ENCODE data around the gene RNF168. TPM values are rescaled to one million over a fixed set of nuclear protein-coding genes. Genes with fewer than 3 reads are reported as not detected.
A peak's percentile ranks its signal among the peaks of the same experiment; 100 is the strongest.

Gene RNF168
- total and polyA plus RNA-seq, 2 of the 4 experiments (the other 2 are of a cell fraction): 2.5 to 15.2 TPM

DNA sequence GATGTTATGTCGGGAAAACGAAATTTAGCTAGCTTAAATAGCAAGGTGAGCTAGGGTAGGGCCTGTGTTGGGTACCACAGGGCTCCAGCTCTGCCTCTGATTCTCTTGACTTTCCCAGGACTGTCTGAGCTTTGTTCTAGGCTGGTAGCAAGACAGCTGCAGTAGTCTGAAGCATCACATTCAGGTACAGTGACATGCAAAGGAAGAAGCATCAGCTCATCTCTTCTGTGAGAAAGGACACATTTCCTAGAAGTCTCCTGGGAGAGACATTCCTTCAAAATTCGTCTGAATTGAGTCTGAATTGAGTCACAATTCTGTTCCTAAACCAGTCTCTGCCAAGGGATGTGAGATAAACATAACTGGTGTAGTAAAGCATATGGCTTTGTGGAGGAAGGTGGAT is 62.9 kb downstream of the RNF168 start:
- in situ Hi-C loops (cut with MboI; ENCODE audit: low sequenced_read_pairs) (no loop called here), dilution Hi-C loops (cut with HindIII; ENCODE audit: low sequenced_read_pairs, unreplicated experiment) (no loop called here), intact Hi-C loops (cut with micrococcal nuclease) (no loop called here)
- Histone ChIP-seq H2AFZ (replicated peaks; ENCODE audit: low read length, poor library complexity) (no peak overlapping the region), H3K36me3 (ENCODE audit: control insufficient read depth, insufficient read depth, low read length) (no peaks in the 10 kb centered on the region), H3K56ac (ENCODE audit: extremely low read depth, insufficient read depth, low read length) (no peak overlapping the region), H2BK120ac (ENCODE audit: low read depth, low read length) (no peak overlapping the region), H3K9me3 (ENCODE audit: control insufficient read depth, insufficient read depth, low read length) (no peaks in the 10 kb centered on the region), H4K8ac (ENCODE audit: low read depth in 2 of 2, low read length in 2 of 2) (no peak overlapping the region), H3K27me3 (ENCODE audit: control insufficient read depth, insufficient read depth, low read length) (no peaks in the 10 kb centered on the region), H3K4ac (ENCODE audit: low read depth, low read length) (no peak overlapping the region), H3K14ac (replicated peaks; ENCODE audit: low read depth, low read length) (no peak overlapping the region), H3K4me1 (ENCODE audit: control insufficient read depth, insufficient read depth, low read length) (no peaks in the 10 kb centered on the region; the same call in 1 of the 2 replicates), H2AK9ac (replicated peaks; ENCODE audit: low read depth, low read length, poor library complexity) (no peak overlapping the region), H4K20me1 (ENCODE audit: insufficient read depth, low read length) (no peaks in the 10 kb centered on the region), H3K27ac (ENCODE audit: insufficient read depth, low read length) (no peak overlapping the region), H3K4me2 (ENCODE audit: low read depth, low read length) (no peak overlapping the region), H2BK15ac (ENCODE audit: low read depth, low read length) (no peak overlapping the region), H4K5ac (ENCODE audit: low read depth, low read length) (no peak overlapping the region), H3K9ac (ENCODE audit: low read depth, low read length) (no peak overlapping the region), H2BK20ac (ENCODE audit: low read depth, low read length) (no peak overlapping the region), H4K91ac (ENCODE audit: insufficient read depth, low read depth, low read length) (no peak overlapping the region), H2AK5ac (ENCODE audit: low read depth, low read length) (peak overlapping the region; percentile 37; the same call in 1 of the 2 replicates), H3K79me1 (ENCODE audit: low read depth in 1 of 2, low read length in 2 of 2) (no peaks in the 10 kb centered on the region), H3K18ac (ENCODE audit: low read depth, low read length) (no peak overlapping the region), H3K4me3 (ENCODE audit: insufficient read depth, low read depth, low read length) (no peak overlapping the region), H2BK5ac (ENCODE audit: low read depth, low read length, poor library complexity, severe bottlenecking) (no peak overlapping the region), H3K9me1 (ENCODE audit: insufficient read depth, low read length) (peaks cover 7% of the 10 kb centered on the region), H3K23ac (ENCODE audit: low read depth, low read length) (no peak overlapping the region; the same call in 1 of the 2 replicates)
- peak; percentile 36; the same call in 1 of the 2 replicates for ATAC-seq (ENCODE audit: low read depth)
- CTCF ChIA-PET: interaction anchor here (0.5 to 0.6 kb wide), 3 partner anchors 18 to 67 kb away, joined by 3 to 4 read pairs (median 4); no protein-coding TSS in a partner anchor
- POLR2A ChIA-PET (ENCODE audit: unreplicated experiment): no interaction called here
- no CpG with 5 or more reads among the region's 3 CpGs for WGBS, 2 experiments (ENCODE audit: extremely low coverage in 2 of 2, insufficient read length in 1 of 2)
- peak; percentile 36 for DNase-seq
- TF ChIP-seq RAD21 (IDR thresholded peaks at IDR 0.05; ENCODE audit: low read length) (no peak), SMC3 (IDR thresholded peaks at IDR 0.05; ENCODE audit: low read depth, low read length) (no peak), RCOR1 (IDR thresholded peaks at IDR 0.05; ENCODE audit: insufficient replicate concordance, low read length) (no peak), FOS (IDR thresholded peaks at IDR 0.05; ENCODE audit: low read depth, low read length) (no peak), NFE2L2 (IDR thresholded peaks at IDR 0.05; ENCODE audit: low read depth, low read length) (no peak), BHLHE40 (IDR thresholded peaks at IDR 0.05; ENCODE audit: low read depth, low read length) (no peak), CEBPB (IDR thresholded peaks at IDR 0.05; ENCODE audit: low read depth, low read length) (no peak), MAZ (IDR thresholded peaks at IDR 0.05; ENCODE audit: borderline replicate concordance, low read depth, low read length) (no peak), CHD1 (IDR thresholded peaks at IDR 0.05; ENCODE audit: low read depth, low read length) (no peak), POLR2A (IDR thresholded peaks at IDR 0.05; ENCODE audit: low read depth, low read length) (no peak), MAFK (IDR thresholded peaks at IDR 0.05; ENCODE audit: low read depth, low read length) (no peak), RFX5 (IDR thresholded peaks at IDR 0.05; ENCODE audit: low read depth, low read length) (no peak), MXI1 (IDR thresholded peaks at IDR 0.05; ENCODE audit: borderline replicate concordance, low read depth, low read length) (no peak)
- TF ChIP-seq, protein P1, sequence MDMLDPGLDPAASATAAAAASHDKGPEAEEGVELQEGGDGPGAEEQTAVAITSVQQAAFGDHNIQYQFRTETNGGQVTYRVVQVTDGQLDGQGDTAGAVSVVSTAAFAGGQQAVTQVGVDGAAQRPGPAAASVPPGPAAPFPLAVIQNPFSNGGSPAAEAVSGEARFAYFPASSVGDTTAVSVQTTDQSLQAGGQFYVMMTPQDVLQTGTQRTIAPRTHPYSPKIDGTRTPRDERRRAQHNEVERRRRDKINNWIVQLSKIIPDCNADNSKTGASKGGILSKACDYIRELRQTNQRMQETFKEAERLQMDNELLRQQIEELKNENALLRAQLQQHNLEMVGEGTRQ (IDR thresholded peaks at IDR 0.05; ENCODE audit: low read depth, low read length): no peak
- TF ChIP-seq, protein P2, sequence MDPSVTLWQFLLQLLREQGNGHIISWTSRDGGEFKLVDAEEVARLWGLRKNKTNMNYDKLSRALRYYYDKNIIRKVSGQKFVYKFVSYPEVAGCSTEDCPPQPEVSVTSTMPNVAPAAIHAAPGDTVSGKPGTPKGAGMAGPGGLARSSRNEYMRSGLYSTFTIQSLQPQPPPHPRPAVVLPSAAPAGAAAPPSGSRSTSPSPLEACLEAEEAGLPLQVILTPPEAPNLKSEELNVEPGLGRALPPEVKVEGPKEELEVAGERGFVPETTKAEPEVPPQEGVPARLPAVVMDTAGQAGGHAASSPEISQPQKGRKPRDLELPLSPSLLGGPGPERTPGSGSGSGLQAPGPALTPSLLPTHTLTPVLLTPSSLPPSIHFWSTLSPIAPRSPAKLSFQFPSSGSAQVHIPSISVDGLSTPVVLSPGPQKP (IDR thresholded peaks at IDR 0.05; ENCODE audit: borderline replicate concordance, low read depth, low read length): no peak
- TF ChIP-seq, protein P3, sequence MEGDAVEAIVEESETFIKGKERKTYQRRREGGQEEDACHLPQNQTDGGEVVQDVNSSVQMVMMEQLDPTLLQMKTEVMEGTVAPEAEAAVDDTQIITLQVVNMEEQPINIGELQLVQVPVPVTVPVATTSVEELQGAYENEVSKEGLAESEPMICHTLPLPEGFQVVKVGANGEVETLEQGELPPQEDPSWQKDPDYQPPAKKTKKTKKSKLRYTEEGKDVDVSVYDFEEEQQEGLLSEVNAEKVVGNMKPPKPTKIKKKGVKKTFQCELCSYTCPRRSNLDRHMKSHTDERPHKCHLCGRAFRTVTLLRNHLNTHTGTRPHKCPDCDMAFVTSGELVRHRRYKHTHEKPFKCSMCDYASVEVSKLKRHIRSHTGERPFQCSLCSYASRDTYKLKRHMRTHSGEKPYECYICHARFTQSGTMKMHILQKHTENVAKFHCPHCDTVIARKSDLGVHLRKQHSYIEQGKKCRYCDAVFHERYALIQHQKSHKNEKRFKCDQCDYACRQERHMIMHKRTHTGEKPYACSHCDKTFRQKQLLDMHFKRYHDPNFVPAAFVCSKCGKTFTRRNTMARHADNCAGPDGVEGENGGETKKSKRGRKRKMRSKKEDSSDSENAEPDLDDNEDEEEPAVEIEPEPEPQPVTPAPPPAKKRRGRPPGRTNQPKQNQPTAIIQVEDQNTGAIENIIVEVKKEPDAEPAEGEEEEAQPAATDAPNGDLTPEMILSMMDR (conservative IDR thresholded peaks at IDR 0.05; ENCODE audit: low read depth, low read length): no peak
- BruUV-seq (replicated peaks): no TSS peak

Measured in IMR-90 (cell line).